Epithelial cell of prostate (primary cell): ENCODE data around the gene MAP3K10.
"Not testable (repeated sequence)": the region's sequence is repeated elsewhere in the genome, so short reads cannot be mapped to it uniquely, and the experiment has no call there.

Experiments used
- DNase-seq: peaks from one replicate; pipeline ENCODE4 v3.0.0-alpha.2; 2011; ENCODE audit warnings: low read depth, low spot score
- H3K27ac ChIP-seq: fragments of 450-650 bp; 2 replicates; pipeline ENCODE4 v1.5.1; 2017; ENCODE audit warnings: mild to moderate bottlenecking

MAP3K10 gene

DNA sequence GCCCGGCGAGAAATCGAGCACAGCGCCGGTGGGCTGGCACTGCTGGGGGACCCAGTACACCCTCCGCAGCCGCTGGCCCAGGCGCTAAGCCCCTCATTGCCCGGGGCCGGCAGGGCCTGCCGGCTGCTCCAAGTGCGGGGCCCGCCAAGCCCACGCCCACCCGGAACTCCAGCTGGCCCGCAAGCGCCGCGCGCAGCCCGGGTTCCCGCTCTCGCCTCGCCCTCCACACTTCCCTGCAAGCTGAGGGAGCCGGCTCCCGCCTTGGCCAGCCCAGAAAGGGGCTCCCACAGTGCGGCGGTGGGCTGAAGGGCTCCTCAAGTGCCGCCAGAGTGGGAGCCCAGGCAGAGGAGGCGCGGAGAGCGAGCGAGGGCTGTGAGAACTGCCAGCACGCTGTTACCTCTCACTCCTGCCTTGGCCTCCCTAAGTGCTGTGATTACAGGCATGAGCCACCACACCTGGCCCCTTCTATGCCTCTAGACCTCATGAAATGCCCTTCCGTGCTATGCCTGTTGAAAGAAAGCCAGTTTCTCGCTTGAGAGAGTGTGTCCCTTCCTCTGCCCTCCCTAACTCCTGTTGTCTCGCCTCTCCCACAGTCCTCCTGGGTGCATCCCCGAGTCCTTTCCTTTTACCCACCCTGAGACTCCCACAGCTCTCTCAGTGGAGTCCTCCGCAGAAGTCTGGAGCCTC is 20.8 kb upstream of the MAP3K10 start:
- DNase-seq, H3K27ac ChIP-seq: not testable (repeated sequence)

GRCh38 chr19:40171293-40171692 is 19.9 kb upstream of the MAP3K10 start:
- not testable (repeated sequence) for DNase-seq, H3K27ac ChIP-seq

- no peak for DNase-seq
- peak overlapping the region; percentile 32 for H3K27ac ChIP-seq
Measured at GRCh38 chr19:40174092-40174491, 17.1 kb upstream of the MAP3K10 start.

DNA sequence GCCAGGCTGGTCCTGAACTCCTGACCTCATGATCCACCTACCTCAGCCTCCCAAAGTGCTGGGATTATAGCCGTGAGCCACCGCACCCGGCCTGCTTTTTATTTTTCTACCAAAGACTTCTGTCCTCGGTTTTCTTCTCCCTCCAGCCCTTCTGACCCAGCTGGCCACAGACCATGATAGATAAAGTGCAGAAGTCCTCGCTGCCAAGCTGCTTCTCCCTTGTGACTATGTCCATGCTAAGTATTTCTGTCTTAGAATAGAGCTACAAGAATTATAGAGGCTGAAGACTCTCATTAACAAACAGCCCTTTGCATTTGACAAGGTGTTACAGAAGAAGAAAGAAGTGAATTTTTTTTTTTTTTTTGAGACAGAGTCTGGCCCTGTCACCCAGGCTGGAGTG is 15.4 kb upstream of the MAP3K10 start:
- H3K27ac ChIP-seq = no peak overlapping the region
- no peak for DNase-seq

DNA sequence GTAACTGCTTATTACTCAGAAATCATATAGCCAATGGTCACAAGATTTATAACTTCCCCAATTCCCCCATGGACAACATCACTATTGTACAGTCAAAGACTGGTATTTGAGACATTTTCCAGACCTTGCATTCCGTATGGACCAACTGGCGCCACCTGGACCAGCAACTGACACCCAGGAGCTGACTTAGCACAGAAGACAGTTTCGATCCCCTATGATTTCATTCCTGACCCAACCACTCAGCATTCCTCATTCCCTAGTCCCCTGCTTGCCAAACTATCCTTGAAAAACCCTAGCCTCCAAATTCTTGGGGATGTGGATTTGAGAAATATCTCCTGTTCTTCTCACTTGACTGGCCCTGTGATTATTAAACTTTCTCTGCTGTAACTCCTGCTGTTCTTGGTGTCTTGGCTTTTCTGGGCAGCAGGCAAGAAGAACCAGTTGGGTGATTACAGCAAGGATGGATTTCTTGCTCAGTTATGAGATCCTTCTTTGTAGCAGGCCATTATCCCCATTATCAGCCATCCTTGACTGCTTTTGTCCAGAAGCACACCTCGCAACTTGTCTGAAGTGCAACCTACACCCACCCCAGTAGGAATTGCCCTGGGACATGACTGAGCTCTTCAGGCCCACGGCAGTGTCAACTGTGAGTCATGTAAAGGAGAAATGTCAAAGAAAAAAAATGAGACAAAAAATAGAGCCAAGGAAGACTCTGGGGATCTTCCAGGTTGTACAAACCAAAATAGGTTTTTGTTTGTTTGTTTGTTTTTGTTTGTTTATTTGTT is 13.7 kb upstream of the MAP3K10 start:
- H3K27ac ChIP-seq = peak overlapping the region; percentile 68
- DNase-seq = no peak

DNA sequence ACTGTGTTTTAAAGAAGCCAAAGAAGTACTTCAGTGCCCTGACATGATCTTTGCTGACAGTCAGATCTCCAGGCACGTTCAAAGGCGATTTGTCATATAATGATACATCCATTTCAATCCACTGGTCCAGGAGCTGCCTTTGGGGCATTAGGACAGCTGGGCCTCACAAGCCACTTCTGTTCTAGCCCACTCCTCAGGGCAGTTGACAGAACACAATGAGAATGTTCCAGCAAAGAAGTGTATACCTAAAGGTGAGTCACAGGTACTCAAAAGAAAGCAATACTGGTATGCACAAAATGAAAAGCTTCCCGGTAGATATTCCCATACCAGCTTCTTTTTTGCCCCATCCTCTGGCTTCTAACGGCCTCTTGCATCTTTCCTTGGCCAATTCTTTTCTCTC is 12.5 kb upstream of the MAP3K10 start:
- H3K27ac ChIP-seq = peak overlapping the region; percentile 68
- peak; percentile 51 for DNase-seq

- no peak for DNase-seq
- no peak overlapping the region for H3K27ac ChIP-seq
Measured at GRCh38 chr19:40184273-40184672, 7.0 kb upstream of the MAP3K10 start.

DNA sequence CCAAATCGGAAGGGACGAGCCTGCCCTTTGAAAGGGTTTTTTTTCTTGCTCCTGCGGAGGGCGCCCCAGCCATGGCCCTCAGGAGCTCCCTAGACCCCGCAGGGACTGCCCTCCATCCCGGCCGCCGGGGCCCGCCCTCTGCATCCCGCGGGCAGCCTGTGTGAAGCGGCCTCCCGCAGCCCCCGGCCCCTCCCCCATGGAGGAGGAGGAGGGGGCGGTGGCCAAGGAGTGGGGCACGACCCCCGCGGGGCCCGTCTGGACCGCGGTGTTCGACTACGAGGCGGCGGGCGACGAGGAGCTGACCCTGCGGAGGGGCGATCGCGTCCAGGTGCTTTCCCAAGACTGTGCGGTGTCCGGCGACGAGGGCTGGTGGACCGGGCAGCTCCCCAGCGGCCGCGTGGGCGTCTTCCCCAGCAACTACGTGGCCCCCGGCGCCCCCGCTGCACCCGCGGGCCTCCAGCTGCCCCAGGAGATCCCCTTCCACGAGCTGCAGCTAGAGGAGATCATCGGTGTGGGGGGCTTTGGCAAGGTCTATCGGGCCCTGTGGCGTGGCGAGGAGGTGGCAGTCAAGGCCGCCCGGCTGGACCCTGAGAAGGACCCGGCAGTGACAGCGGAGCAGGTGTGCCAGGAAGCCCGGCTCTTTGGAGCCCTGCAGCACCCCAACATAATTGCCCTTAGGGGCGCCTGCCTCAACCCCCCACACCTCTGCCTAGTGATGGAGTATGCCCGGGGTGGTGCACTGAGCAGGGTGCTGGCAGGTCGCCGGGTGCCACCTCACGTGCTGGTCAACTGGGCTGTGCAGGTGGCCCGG is 815 bp downstream of the MAP3K10 start:
- no peak for DNase-seq
- H3K27ac ChIP-seq = no peak overlapping the region

GRCh38 chr19:40192758-40193586 is 1.7 kb downstream of the MAP3K10 start:
- no peak overlapping the region for H3K27ac ChIP-seq
- DNase-seq = no peak

DNA sequence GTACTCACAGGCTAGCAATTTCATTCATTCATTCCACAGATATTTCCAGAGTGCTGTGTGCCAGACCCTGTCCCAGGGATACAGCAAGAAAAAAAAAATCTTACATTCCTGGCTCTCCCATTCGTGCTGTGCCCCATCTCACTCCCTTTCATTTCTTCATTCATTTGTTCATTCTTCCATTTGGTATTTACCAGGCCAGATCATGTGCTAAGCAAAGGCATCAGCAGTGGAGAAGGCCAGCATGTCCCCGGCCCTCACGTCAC is 2.3 kb downstream of the MAP3K10 start:
- no peak for DNase-seq
- H3K27ac ChIP-seq = no peak overlapping the region

DNA sequence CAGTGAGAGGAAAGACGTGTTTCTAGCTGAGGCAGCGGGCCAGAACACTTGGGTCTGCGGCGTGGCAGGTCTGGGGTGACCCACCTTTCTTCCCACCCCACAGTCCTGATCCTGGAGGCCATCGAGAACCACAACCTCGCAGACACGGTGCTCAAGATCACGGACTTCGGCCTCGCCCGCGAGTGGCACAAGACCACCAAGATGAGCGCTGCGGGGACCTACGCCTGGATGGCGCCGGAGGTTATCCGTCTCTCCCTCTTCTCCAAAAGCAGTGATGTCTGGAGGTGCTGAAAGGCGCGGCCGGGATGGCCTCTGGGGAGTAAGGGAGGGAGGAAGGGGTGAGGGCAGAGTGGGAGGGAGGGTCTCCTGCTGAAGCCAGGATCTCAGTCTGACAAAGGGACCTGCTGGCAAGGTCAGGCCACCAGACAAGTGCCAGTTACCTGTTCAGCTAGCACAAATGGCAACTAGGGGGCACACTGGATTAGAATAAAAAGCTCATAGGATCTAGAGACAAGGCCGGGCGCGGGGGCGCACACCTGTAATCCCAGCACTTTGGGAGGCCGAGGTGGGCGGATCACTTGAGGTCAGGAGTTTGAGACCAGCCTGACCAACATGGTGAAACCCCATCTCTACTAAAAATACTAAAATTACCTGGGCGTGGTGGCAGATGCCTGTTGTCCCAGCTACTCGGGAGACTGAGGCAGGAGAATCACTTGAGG is 7.2 kb downstream of the MAP3K10 start:
- no peak for DNase-seq
- H3K27ac ChIP-seq = no peak overlapping the region

DNA sequence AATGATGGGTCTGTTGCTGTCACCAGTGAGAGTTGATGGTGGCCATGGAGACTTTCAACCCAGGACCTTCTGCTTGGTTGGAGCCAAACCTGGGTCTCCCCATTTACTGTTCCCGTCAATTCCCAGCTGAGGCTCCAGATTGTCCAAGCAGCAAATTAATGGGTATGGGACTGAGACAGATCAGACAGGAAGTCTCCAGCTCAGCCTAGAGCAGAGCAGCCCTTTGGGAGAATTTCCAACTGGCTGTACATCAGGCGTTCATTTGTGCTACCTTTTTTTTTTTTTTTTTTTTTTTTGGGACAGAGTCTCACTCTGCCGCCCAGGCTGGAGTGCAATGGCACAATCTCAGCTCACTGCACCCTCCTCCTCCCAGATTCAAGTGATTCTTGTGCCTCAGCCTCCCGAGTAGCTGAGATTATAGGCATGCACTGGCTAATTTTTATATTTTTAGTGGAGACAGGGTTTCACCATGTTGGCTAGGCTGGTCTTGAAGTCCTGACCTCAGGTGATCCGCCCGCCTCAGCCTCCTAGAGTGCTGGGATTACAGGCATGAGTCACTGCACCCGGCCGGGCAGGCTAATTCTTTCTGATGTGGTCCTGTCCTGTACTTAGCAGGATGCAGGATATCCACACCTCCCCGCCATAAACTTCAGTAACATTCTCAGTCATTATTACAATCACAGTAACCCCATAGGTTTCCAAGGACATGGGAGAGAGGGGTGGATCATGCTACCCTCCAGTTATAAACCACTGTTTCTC is 9.3 kb downstream of the MAP3K10 start:
- no peak for DNase-seq
- H3K27ac ChIP-seq = no peak overlapping the region

GRCh38 chr19:40204381-40204780 is 13.2 kb downstream of the MAP3K10 start:
- no peak for DNase-seq

DNA sequence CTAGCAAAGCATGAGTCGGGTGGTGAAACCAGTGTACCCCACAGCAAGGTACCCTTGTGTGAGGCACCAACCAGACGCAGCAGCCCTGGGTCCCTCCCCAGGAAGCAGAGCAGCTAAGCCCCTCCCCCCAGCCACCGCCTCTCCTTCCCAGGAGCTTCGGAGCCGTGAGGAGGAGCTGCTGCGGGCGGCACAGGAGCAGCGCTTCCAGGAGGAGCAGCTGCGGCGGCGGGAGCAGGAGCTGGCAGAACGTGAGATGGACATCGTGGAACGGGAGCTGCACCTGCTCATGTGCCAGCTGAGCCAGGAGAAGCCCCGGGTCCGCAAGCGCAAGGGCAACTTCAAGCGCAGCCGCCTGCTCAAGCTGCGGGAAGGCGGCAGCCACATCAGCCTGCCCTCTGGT is 14.5 kb downstream of the MAP3K10 start:
- no peak for DNase-seq

More at GRCh38 chr19:40204381-40204780, 13.2 kb downstream of the MAP3K10 start:
- H3K27ac ChIP-seq = no peak overlapping the region

DNA sequence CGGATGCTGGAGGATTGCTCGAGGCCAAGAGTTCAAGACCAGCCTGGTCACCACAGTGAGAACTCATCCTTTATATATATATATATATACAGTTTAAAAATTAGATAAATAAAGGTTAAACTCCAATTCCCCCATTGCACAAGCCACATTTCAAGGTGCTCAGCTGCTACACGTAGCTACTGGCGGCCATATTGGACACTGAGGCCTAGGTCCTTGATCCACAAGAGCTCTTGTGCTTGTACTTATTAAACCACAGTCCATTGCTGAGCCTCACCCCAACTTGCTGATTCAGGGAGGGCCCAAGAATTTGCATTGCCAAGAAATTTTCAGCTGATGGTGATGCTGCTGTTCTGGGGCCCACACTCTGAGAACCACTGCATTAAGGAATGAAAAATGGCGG is 17.4 kb downstream of the MAP3K10 start:
- no peak for DNase-seq
- no peak overlapping the region for H3K27ac ChIP-seq

More for the DNA sequence above, 14.5 kb downstream of the MAP3K10 start:
- no peak overlapping the region for H3K27ac ChIP-seq

- H3K27ac ChIP-seq = no peak overlapping the region
- DNase-seq = no peak
Measured at GRCh38 chr19:40210889-40211288, 19.7 kb downstream of the MAP3K10 start.

DNA sequence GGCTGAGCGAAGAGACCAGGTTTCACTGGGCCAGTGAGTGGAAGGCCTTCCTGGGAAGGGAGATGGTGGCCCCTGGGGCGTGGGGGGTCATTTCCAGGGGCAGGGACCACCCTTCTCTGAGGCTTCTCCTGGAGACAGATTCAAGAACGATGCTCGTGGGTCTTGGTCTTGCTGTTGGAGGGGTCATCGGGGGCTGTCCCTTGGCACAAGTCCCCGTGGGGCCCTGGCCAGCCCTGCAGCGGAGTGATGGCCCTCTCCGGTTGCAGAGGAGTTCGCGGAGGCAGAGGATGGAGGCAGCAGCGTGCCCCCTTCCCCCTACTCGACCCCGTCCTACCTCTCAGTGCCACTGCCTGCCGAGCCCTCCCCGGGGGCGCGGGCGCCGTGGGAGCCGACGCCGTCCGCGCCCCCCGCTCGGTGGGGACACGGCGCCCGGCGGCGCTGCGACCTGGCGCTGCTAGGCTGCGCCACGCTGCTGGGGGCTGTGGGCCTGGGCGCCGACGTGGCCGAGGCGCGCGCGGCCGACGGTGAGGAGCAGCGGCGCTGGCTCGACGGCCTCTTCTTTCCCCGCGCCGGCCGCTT is 22.1 kb downstream of the MAP3K10 start:
- DNase-seq = no peak
- no peak overlapping the region for H3K27ac ChIP-seq

GRCh38 chr19:40213882-40214570 is 22.8 kb downstream of the MAP3K10 start:
- DNase-seq = no peak
- H3K27ac ChIP-seq = no peak overlapping the region
